ENCODE results near the gene GABRB1. TPM values are rescaled to one million over a fixed set of nuclear protein-coding genes. Genes with fewer than 3 reads are reported as not detected.

GABRB1 gene
- total RNA-seq, 2 experiments from 2014 or later = not detected

DNA sequence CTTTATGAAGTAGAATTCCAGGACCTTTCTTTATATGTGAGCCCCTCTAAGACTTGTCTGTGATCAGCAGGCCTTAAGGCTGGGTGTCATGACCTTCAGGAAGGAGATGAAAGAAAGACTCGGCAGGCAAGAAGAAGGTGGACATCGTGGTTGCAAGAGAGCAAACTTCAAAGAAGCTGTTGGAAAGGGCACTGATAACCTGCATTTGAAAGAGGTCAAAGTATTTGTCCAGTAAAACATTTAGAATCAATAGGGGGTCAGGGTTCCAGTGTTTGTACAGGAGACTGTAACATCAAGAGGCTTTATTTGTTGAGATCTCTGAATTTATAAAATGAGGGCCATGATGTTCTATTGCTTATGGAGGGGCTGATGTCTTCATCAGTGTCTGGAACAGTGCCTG is 387.9 kb downstream of the GABRB1 start:
- Histone ChIP-seq H3K4me2 (ENCODE audit: low read length) (no peak overlapping the region), H3K4me1 (ENCODE audit: insufficient read depth, low read length, poor library complexity, severe bottlenecking) (no peaks in the 10 kb centered on the region), H4K20me1 (ENCODE audit: insufficient read depth, low read length) (no peaks in the 10 kb centered on the region), H3K27ac (ENCODE audit: low read depth, low read length, poor library complexity, severe bottlenecking) (no peak overlapping the region), H3K9me2 (ENCODE audit: insufficient read depth, low read length) (no peaks in the 10 kb centered on the region), H2AFZ (ENCODE audit: low read length) (no peak overlapping the region), H3K9me3 (ENCODE audit: low read length) (no peaks in the 10 kb centered on the region), H3K36me3 (ENCODE audit: insufficient read depth, low read length) (no peaks in the 10 kb centered on the region), H3K79me2 (ENCODE audit: insufficient read depth, low read depth, low read length) (no peaks in the 10 kb centered on the region), H3K4me3 (ENCODE audit: low read depth, low read length, poor library complexity, severe bottlenecking) (no peak overlapping the region)
- no TSS peak for BruUV-seq (replicated peaks)
- no peak for DNase-seq (ENCODE audit: low spot score)
- TF ChIP-seq, protein P1, sequence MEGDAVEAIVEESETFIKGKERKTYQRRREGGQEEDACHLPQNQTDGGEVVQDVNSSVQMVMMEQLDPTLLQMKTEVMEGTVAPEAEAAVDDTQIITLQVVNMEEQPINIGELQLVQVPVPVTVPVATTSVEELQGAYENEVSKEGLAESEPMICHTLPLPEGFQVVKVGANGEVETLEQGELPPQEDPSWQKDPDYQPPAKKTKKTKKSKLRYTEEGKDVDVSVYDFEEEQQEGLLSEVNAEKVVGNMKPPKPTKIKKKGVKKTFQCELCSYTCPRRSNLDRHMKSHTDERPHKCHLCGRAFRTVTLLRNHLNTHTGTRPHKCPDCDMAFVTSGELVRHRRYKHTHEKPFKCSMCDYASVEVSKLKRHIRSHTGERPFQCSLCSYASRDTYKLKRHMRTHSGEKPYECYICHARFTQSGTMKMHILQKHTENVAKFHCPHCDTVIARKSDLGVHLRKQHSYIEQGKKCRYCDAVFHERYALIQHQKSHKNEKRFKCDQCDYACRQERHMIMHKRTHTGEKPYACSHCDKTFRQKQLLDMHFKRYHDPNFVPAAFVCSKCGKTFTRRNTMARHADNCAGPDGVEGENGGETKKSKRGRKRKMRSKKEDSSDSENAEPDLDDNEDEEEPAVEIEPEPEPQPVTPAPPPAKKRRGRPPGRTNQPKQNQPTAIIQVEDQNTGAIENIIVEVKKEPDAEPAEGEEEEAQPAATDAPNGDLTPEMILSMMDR (conservative IDR thresholded peaks at IDR 0.05; ENCODE audit: low read length) = no peak
- TF ChIP-seq EZH2phosphoT487 (IDR thresholded peaks at IDR 0.05; ENCODE audit: borderline replicate concordance, low read depth, low read length) = no peak
- POLR2A ChIA-PET = no interaction called here
- CTCF ChIA-PET (ENCODE audit: unreplicated experiment) = no interaction called here
- intact Hi-C loops (cut with micrococcal nuclease; ENCODE audit: unreplicated experiment) = no loop called here

DNA sequence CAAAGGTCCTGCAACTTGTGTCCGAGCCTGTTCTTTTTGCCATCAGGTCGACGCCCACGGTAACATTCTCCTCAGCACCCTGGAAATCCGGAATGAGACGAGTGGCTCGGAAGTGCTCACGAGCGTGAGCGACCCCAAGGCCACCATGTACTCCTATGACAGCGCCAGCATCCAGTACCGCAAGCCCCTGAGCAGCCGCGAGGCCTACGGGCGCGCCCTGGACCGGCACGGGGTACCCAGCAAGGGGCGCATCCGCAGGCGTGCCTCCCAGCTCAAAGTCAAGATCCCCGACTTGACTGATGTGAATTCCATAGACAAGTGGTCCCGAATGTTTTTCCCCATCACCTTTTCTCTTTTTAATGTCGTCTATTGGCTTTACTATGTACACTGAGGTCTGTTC is 394.3 kb downstream of the GABRB1 start:
- Histone ChIP-seq H3K4me1 (ENCODE audit: insufficient read depth, low read length, poor library complexity, severe bottlenecking) (no peaks in the 10 kb centered on the region), H3K9me2 (ENCODE audit: insufficient read depth, low read length) (no peaks in the 10 kb centered on the region), H3K79me2 (ENCODE audit: insufficient read depth, low read depth, low read length) (no peaks in the 10 kb centered on the region), H4K20me1 (ENCODE audit: insufficient read depth, low read length) (no peaks in the 10 kb centered on the region), H3K4me3 (ENCODE audit: low read depth, low read length, poor library complexity, severe bottlenecking) (no peak overlapping the region), H2AFZ (ENCODE audit: low read length) (no peak overlapping the region), H3K36me3 (ENCODE audit: insufficient read depth, low read length) (no peaks in the 10 kb centered on the region), H3K4me2 (ENCODE audit: low read length) (no peak overlapping the region), H3K27ac (ENCODE audit: low read depth, low read length, poor library complexity, severe bottlenecking) (no peak overlapping the region), H3K9me3 (ENCODE audit: low read length) (no peaks in the 10 kb centered on the region)
- no peak for DNase-seq (ENCODE audit: low spot score)
- BruUV-seq (replicated peaks) = no TSS peak
- ChIA-PET CTCF (ENCODE audit: unreplicated experiment) (no interaction called here), POLR2A (interaction anchor here (0.6 to 1.9 kb wide), 3 partner anchors 10 to 1730 kb away, joined by 3 to 5 read pairs (median 3); no protein-coding TSS in a partner anchor)
- no peak for TF ChIP-seq EZH2phosphoT487 (IDR thresholded peaks at IDR 0.05; ENCODE audit: borderline replicate concordance, low read depth, low read length)
- TF ChIP-seq, protein P1 (conservative IDR thresholded peaks at IDR 0.05; ENCODE audit: low read length) = no peak
- intact Hi-C loops (cut with micrococcal nuclease; ENCODE audit: unreplicated experiment) = no loop called here

DNA sequence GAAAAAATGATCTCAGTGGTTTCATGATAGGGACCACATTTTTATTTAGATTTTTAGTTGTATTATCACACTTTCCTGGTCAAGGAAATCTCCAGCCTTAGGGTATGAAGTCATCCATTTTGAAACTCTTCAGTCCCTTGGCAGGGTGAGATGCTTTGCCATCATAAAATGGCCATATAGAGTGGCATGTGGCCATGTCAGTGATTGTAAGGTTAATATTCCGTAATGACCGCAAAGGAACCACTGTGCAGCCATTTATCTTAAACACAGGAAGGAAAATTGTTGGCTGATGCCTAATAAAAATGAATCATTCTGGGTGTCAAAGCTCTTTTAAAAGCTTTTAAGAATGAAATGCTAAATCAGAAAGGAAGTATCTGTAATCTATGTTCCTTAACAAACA is 396.6 kb downstream of the GABRB1 start:
- no peaks in the 10 kb centered on the region for H4K20me1 ChIP-seq (ENCODE audit: insufficient read depth, low read length)
- no peaks in the 10 kb centered on the region for H3K79me2 ChIP-seq (ENCODE audit: insufficient read depth, low read depth, low read length)
- H3K4me3 ChIP-seq (ENCODE audit: low read depth, low read length, poor library complexity, severe bottlenecking) = no peak overlapping the region
- ChIA-PET POLR2A (interaction anchor here (0.7 kb wide), 1 partner anchor 744 kb away, joined by 3 read pairs; no protein-coding TSS in a partner anchor), CTCF (ENCODE audit: unreplicated experiment) (no interaction called here)
- H3K9me2 ChIP-seq (ENCODE audit: insufficient read depth, low read length) = no peaks in the 10 kb centered on the region
- no peaks in the 10 kb centered on the region for H3K36me3 ChIP-seq (ENCODE audit: insufficient read depth, low read length)
- no peak for DNase-seq (ENCODE audit: low spot score)
- H3K27ac ChIP-seq (ENCODE audit: low read depth, low read length, poor library complexity, severe bottlenecking) = no peak overlapping the region
- TF ChIP-seq, protein P1 (conservative IDR thresholded peaks at IDR 0.05; ENCODE audit: low read length) = no peak
- TF ChIP-seq EZH2phosphoT487 (IDR thresholded peaks at IDR 0.05; ENCODE audit: borderline replicate concordance, low read depth, low read length) = no peak
- no peak overlapping the region for H2AFZ ChIP-seq (ENCODE audit: low read length)
- intact Hi-C loops (cut with micrococcal nuclease; ENCODE audit: unreplicated experiment) = no loop called here
- H3K4me2 ChIP-seq (ENCODE audit: low read length) = no peak overlapping the region
- H3K9me3 ChIP-seq (ENCODE audit: low read length) = no peaks in the 10 kb centered on the region
- BruUV-seq (replicated peaks) = no TSS peak
- no peaks in the 10 kb centered on the region for H3K4me1 ChIP-seq (ENCODE audit: insufficient read depth, low read length, poor library complexity, severe bottlenecking)
